ENCODE data around the gene SACS. TPM values are rescaled to one million over a fixed set of nuclear protein-coding genes. Genes with fewer than 3 reads are reported as not detected.
"Not testable (repeated sequence)": the region's sequence is repeated elsewhere in the genome, so short reads cannot be mapped to it uniquely, and the experiment has no call there.

SACS gene
- total RNA-seq, 1 donor, result 32.6 TPM

- not testable (repeated sequence) for DNase-seq (ENCODE audit: low read depth in 2 of 3, low spot score in 2 of 3)
Observed at GRCh38 chr13:23314837-23315236, 118.7 kb downstream of the SACS start.

- no peak for DNase-seq (ENCODE audit: low read depth in 2 of 3, low spot score in 2 of 3)
Observed at GRCh38 chr13:23292586-23292985, 140.9 kb downstream of the SACS start.

GRCh38 chr13:23289917-23290357, 143.6 kb downstream of the SACS start:
- DNase-seq (ENCODE audit: low read depth in 2 of 3, low spot score in 2 of 3), result no peak

GRCh38 chr13:23288995-23289394, 144.5 kb downstream of the SACS start:
- DNase-seq (ENCODE audit: low read depth in 2 of 3, low spot score in 2 of 3), result no peak

- no peak for DNase-seq (ENCODE audit: low read depth in 2 of 3, low spot score in 2 of 3)
Observed at GRCh38 chr13:23288564-23288963, 144.9 kb downstream of the SACS start.

- DNase-seq (ENCODE audit: low read depth in 2 of 3, low spot score in 2 of 3), result no peak
Observed at GRCh38 chr13:23279321-23279720, 154.2 kb downstream of the SACS start.

Other genes starting within 250 kb of the SACS start
- gene TNFRSF19, start 136.7 kb upstream of the SACS start, total RNA-seq, result 1.1 TPM